ENCODE results near the gene PFKFB2.

The PFKFB2 gene

DNA sequence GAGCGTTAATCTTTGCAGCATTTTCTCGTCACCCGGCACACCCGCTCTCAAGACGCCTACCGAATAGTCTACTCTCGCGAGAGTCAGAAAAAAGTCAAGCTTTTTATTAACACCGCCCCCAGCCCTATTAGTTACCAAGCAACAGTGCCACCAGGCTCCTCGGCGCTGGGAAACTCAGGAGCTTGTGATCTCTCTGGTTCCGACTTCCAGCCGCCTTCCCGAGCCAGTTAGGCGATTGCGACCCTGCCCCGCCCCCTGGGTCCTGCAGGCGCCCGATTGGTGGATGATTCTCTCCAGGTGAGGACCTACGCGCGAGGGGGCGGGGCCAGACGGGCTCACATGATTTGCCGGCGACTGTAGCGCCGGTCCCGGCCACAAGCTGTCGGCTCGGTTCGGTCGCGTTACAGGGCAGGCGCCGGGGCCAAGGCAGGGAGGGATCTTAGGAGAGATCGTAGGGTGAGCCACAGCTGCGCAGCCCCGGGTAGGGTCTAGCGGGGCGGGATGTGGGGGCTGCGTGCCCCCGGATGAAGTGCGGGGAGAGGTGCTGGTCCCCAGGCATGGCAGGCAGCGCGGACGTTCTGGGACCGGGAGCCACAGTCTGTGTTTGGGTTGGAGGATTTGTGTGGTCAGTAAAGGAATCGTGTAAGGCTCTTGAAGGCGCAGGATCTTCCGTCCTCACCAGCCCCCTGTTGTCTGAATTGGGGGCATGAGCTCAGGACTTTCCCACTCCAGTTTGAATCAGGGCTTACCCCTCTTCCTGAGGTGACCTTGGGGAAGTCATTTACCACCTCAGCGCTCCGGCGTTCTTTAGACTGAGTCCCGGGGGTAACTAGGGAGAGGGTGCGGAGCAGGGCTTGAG is at the start of gene PFKFB2:
PFKFB2 (plus strand) TSS at position 365 of the 859 bp plus-strand sequence. CDS start 1,443 bp downstream, outside the sequence.
- peak; percentile 95 for DNase-seq

DNA sequence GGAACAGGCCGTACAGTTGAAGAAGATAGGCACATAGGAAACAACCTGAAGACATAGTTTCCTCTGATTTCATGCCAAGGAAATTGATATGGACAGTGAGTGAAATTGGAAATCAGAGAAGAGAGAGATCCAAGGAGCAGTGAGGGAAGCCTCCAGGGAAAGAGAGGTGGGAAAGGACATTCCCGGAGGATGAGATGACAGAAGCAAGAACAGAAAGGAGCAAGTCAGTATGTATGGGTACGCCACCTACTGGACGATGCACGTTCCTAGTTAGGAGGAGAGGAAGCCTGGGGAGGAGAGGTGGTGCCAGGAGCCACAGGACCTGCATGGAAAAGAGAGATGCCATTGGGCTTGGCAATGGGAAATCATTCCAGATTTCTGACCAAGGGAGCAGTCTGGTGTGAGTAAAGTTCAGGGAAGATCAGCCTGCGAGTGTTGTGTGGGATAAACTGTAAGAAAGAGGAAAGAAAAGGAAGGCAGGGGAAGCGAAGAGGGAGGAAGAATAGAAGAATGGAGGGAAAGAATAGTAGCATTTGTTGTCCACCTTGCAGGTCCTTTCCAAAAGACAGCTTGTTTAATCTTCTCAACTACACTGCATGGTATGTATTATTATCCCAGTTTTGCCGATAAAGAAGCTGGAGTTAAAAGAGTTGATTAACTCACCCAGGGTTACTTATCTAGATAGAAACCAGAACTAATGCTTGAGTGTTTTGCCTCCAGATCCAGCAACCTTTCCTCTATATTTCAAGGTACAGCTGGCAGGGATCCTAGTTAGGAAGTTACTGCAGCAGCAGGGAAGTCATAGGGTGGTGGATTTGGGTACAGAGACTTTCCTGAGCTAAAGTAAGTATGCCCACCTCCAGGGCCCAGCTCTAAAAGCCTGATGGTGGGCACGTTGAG is 47.9 kb upstream of the PFKFB2 start:
- DNase-seq: peak; percentile 26

DNA sequence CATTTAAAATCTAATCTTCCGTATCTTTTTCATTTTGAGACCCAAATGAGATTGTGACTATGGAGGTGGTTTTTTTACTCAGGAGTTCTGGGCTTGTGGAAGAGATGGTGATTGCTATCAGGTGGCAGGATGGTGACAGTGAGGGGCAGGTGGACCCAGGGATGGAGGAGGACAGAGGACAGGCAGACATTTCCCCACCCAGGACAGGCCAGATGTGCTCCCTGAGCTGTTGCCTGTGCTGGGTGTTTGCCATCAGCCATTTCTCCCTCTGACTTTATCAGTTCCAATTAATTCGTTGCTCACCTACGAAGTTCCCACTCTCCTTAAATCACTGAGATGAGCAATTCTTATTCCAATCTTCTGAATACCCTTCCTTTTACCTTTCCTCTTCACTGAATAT is 47.0 kb upstream of the PFKFB2 start:
- DNase-seq: no peak

DNA sequence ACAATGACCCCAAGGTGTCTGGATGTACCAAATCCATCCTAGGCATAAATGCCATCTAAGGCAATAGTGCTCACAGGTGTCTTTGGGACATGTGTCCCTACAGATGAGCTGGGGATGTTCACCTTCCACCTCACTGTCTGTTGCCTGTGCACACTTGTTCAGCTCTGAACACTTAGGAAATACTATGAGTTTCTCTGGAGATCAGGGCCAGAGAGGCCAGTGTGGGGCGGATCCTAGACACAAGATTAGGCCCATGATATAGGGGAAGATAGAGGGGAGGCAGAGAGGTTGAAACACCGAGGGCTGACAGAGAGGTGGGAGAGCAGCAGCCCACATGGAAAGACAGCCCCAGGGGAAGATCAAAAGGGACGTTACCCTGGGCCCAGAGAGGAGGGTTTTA is 46.2 kb upstream of the PFKFB2 start:
- no peak for DNase-seq

DNA sequence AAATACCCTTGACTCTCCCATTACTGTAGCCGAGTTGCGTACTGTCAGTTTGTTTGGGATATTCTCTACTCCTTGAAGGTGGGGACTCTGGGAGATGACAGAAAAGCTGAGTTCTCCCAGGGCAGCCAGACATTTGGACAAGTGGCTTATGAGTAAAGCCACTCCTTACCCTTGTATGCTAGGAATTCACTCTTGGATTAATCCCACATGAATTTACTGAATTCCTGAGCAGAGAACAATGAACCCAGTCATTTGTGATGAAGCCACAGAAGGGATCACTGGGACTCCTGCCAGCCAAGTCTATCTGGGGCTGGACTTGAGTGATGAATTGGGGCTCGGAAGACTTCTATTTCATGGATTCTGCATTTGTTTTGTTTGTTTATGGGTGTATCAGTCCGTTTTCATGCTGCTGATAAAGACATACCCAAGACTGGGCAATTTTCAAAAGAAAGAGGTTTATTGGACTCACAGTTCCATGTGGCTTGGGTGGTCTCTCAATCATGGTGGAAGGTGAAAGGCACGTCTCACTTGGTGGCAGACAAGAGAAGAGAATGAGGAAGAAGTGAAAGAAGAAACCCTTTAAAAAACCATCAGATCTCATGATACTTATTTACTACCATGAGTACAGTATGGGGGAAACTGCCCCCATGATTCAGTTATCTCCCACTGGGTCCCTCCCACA is 45.6 kb upstream of the PFKFB2 start:
- no peak for DNase-seq

DNA sequence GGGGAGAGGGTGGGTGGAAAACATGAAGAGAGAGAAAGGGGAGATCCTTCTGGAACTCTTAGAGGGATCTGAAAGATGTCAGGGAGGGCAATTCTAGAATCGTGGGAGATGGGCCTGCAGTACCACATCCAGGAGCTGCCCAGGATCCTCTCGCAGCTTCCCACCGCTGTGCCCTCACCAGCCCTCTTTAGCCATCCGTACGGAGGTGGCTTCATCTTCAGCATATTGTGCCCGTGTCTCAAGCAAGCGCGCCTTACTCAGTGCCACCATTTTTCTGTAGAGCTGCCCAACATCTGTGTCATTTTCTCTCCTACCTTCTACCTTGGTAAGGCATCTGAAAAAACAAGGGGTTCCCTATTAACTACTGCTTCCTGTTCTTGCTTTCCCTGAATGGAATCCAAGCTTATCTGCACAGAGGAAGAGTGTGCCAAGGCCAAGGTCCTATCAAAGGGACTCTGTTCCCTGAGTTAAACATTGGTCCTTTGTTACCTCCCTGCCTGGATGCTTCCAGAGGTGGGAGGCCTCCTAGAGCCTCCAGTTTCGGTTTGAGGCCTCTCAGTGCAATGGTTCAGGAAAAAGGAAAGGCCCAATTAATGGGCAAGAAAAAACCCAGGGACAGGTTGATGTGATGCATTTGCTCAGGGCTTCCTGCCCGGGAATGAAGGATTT is 43.8 kb upstream of the PFKFB2 start:
- DNase-seq: no peak

DNA sequence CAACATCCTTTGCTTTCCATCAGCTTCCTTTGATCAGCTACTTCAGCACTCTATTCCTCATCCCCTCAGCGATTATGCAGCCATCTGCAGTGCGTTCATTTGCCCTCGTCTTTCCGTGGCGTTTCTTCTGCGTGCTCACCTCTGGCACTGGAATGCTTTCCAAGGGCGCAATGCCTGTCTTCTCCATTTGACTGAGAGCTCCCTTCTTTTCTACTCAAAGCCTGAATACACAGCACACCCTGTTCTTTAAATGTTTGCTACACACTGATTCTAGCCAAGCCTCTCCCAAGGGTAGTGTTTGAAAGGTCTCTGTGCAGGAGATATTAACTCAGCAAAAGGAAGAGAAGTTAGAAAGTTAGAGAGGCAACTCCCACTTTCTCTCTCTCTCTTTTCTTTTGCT is 43.1 kb upstream of the PFKFB2 start:
- DNase-seq: no peak

DNA sequence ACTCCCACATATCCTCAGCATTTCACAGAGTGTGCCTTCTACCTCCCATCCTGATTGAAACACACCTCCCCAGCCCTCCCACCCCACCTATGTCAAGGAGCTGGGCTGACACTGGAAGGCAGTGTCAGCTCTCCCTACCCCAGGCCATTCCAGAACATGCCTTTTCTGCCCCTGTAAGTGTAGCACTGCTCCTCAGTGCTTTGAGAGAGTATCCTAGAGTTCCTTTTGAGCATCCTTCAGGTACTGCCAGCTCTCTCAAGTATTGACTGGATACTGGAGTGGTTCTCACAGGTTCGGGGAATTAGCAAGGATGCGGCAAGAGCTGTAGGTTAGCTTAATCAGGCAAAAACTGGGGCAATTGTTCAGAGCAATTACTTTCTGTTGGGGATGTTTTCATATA is 42.3 kb upstream of the PFKFB2 start:
- no peak for DNase-seq

DNA sequence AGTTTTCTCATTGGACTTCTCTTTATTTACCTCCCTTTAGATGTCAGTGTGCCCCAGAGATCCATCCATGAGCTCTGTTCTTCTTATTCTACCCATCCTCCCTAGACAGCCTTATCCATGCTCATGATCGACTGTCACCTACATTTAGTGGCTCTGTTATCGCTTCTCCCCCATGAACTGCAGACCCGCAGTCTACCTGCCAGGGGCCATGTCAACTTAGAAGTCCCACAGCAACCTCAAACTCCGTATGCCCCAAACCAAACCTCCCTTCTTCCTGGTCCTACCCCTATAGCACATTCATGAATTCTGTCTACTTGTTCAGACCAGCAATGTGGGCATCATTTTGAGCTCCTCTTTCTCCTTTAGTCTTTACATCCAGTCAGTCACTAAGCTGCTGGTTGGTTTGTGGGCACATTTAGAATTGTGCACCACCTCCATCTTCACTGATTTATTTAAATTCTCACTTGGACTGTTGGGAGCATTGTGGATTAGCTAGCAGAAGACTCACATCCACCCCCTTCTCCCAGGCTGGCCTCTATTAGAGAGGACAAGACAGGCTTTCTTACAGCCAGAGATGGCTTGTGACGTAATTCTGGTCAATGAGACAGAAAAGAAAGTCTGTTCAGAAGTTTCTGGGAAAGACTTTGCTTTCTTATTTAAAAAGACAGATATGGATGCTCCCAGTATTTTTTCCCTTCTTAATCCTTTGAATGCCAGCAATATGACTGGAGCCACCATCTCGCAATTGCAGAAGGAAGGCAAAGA is 39.6 kb upstream of the PFKFB2 start:
- no peak for DNase-seq

DNA sequence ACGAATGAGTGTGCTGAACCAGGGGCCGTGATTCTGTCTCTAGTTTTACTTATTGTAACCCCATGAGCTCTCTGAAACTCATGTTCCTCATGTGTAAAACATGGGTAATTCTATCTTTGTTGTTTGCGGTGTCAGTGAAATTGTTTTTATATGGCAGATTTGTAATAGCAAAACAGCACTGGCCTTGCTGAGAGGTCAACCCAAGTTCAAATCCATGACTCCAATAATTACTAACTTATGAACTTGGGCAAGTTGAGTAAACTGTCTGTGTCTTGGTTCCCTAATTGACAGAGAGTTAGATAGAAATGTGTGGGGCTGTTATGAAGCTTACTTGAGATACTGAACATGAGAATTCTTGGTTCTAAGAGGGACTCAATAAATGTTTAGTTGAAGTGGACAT is 38.3 kb upstream of the PFKFB2 start:
- DNase-seq: no peak

DNA sequence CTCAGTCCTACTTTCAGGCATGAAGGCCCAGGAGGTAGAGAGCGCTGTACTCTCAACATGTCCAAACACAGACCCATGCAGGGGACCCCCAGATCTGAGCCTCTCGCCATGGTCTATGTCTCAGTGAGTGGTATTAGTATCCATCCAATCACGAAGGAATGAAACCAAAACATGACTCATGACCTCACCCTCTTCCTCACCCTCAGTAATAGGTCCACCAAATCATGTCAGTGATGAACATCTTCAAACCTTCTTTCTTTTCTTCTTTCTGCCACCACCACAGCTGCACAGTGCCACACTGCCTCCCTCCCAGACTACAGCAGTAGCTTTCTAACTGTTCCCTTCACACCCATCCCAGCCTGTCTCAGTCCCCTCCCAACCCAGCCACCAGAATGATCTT is 37.3 kb upstream of the PFKFB2 start:
- DNase-seq: no peak

DNA sequence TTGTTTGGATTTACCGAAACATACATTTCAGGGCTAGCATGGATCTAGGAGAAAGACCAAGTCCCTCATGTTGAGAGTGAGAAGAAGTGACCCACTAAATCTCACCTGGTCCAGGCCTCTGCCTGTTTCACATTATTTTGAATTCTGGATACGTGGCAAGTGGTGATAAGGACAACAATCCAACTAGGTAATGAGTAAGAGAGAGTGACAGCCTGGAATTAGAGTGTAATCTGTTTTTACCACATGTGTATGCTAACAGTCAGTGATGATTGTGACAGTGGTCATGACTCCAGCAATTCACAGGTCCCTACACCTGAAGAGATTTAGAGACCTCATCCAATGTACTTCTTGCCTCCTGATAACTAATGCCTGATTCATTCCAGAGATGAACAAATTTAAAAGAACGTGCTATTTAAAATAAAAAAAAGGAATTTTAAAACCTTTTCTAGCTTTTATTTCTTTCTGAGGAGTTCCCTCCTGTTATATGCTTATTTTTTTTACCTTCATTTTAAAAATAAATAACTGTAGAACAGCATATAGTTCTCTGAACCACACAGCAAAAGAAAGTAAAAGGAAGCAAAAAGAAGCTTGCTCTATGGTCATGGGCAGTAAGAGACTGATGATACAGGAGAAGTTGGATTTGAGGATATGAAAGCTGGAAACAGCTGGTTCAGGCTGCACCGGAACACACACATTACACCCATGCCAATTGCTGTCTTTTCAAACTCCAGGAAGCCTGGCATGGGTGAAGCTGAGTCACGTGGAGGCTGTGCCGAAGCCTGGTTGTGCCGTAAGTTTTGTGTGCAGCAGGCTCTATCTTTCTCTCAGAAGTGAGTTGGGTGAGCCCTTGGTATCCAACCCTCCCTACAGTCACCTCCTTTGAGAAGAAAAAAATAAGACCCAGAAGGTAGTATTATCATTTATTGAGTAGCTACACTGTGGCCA is 35.2 kb upstream of the PFKFB2 start:
- no peak for DNase-seq

DNA sequence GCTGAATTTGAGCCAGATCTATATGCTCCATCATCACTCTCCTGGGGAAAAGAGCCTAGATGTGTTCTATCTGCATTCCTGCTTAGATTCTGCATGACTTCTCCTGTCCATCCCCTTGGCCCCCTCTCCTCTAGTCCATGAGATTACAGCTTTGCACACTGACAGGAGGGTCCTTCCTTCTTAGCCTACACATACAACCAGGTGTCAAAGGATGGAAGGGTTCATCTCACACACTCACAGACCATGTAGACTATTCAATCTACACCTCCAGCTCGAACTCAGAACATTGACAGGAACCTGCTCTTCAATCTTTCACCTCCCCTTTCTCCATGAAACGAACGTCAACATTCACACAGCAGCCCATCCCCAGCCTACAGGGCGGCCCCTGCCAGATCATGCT is 34.4 kb upstream of the PFKFB2 start:
- no peak for DNase-seq

DNA sequence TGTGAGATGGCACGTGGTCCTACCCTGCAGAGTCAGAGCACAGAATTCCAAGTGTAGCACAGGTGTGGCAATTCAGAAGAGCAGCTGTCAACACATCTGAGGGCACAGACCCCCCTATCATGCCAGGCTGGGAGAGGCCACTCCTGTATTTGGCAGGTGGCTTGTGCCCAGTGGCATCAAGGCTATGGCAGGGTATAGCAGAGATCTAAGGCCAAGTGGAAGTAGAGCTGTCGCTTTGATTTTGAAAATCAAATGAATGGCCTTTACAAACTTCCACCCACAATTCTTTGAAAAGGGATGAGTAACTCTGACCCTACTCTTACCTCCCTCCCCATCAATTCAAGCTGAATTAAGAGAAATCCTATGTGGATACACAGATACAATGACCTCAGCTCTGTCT is 33.9 kb upstream of the PFKFB2 start:
- DNase-seq: no peak

DNA sequence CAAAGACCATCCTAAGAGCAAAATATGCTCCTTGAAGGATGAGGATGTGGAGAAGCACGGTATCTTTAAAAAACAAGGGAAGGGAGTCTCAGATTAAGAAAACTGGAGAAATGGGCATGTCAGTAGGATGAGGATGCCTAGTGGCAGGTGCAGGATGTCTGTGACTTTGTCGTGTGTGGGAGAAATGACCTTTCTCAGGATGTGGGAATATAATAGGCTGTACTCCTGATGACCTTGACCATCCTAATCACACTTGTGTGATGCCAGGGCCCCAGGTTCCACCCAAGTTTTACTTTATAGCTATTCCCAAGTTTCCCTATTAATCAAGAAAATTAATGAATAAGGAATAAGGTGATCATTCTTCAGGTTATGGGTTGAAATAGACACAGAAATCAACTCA is 33.4 kb upstream of the PFKFB2 start:
- no peak for DNase-seq

DNA sequence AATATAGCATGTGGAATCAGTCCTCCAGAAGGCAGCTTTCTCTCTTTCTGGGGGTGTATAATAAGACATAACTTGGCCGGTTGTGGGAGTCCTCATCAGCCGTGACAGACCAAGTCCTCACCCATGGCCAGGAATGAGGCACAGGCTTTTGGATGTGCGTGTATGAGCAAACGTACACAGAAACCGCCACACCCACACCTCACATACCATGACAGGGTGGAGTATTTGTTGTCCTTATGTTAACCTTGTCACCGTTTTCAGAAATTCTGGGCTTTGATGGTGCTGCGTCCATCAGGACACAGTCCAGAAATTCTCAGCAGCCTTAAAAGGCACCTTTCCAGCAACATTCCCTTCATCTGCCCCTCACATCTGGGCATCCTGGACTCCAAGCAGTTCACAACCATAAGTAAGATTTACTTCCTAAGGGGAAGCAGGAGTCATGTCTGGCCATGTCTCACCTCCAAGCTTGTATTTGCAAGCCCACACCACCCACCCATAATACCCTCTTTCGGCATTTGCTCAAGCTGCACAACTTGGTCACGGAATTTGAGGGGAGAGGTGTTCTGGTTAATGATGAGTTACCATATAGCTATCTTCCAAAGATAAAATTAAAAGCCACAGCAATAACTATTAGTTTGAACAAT is 32.9 kb upstream of the PFKFB2 start:
- DNase-seq: no peak

DNA sequence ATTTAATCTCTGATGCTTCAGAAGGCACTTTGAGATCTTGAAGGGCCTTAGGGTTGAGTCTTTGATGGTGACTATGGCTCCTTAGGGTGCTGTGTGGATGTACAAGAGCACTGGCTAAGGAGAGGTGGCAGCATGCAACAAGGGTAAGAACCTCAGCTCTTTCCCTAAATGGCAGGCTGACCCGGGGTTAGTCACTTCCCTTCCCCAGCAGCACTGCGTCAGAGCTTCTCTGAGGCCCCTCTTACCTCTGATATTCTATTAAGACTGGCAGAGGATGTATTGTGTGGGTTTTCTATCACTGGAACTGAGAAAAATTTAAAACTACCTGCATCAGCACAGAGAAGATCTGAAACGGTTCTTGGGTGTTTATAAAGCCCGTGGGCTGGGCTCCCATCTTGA is 32.4 kb upstream of the PFKFB2 start:
- no peak for DNase-seq

DNA sequence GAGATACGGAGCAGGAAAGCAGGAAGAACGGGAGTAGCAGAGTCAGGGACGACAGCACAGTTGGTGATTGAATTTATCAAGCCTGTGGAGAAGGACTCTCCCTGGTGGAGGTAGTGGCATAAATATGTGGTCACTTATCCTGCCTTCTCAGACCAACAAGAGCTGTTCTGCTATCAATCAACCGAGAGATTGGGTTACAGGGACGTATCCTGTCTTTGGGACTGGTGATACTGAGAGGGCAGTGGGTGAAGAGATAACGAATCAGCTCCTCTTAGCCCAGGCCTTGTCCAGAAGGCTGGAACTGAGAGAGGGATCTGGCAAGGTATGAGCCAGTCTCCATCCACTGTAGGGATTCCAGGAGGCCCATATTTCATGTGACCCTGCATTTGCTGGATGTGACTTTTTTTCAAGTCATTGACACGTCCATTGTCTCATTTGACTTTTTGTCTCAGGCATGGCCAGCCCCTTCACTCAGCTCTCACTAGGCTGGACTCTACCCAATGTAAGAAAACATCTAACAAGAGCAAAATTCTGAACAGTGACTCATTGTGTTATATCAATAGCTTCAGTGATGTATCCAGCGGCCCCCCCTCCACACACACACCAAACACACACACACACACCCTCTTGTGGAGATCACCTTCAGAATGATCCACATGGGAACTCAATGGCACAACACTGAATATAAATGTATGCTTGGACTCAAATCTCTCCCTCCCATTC is 31.8 kb upstream of the PFKFB2 start:
- DNase-seq: no peak

DNA sequence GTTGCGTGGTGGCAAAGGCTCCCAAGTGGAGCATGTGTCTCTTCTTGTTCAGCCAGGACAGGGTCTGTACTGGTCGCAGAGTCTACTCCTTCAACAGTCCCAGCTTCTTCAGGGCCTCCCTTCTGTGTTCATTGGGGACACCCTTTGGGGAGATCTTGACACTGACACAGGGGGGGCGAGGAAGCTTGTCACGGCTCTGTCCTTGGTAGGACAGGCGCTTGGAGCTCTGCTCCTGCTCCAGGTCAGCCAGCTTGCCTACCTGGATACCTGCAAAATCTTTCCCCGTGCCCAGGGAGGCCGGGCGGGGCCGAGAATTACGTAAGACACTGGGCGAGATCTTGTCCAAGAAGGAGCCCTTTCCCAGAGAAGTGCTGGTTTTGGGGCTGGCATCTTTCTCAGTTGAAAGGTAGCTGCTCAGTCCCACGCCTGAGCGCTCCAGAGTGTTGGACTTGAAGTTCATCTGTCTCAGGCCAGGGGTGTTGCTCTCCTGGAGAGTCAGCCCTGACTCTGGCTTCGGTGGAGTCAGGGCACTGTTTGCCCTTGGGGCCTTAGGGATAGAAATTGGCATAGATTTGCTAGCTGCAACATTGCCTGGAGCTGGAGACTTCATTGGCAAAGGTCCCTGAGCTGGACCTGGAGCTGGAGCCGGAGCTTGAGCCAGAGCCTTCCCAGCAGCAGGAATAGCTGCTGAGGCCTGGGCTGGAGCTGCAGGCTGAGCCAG is 31.0 kb upstream of the PFKFB2 start:
- DNase-seq: no peak
